AG10803 (cell line): ENCODE measurements around the gene OBSCN.

ENCODE experiments used
- DNase-seq: peaks from one replicate; pipeline ENCODE4 v3.0.0; 2010; ENCODE audit warnings: low read depth
- H3K4me3 ChIP-seq: 2 replicates; pipeline ENCODE4 v1.5.1; 2011; ENCODE audit warnings: mild to moderate bottlenecking, low read length, control low read depth
- TF ChIP-seq, protein P1 (sequence below): conservative IDR thresholded peaks from 2 replicates; pipeline ENCODE4 v1.5.1; 2011; ENCODE audit warnings: mild to moderate bottlenecking, low read length, control low read depth, inconsistent platforms

Gene OBSCN

DNA sequence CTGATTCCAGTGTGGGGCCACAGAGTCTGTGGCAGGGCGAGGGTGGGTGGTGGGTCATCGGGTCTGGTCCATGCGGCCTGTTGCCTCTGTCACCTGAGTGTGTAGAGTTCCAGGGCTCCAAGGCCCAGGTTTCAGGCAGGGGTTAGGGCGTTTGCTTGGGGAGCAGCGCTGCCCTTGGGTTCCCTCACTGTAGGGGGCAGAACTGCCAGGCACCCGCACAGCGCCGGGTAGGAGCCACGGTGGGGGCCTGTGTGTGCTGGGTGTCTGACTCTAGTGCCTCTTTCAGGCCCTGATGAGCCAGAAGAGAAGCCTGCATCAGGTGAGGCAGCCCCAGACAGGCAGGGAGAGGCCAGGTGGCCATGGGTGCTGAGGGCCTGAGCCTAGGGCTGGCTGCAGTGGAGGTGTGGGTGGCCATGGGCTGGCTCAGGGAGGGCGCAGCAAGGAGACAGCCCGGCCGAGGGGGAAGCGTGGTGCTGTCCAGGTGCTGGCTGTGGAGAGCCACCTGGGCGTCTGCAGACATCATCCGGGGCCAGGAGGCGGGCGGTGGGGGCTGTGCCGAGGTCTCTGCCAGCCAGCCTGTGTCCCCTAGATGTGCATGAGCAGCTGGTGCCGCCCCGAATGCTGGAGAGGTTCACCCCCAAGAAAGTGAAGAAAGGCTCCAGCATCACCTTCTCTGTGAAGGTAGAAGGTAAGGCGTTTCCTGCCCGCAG, 126.5 kb downstream of the OBSCN start:
- TF ChIP-seq, protein P1, sequence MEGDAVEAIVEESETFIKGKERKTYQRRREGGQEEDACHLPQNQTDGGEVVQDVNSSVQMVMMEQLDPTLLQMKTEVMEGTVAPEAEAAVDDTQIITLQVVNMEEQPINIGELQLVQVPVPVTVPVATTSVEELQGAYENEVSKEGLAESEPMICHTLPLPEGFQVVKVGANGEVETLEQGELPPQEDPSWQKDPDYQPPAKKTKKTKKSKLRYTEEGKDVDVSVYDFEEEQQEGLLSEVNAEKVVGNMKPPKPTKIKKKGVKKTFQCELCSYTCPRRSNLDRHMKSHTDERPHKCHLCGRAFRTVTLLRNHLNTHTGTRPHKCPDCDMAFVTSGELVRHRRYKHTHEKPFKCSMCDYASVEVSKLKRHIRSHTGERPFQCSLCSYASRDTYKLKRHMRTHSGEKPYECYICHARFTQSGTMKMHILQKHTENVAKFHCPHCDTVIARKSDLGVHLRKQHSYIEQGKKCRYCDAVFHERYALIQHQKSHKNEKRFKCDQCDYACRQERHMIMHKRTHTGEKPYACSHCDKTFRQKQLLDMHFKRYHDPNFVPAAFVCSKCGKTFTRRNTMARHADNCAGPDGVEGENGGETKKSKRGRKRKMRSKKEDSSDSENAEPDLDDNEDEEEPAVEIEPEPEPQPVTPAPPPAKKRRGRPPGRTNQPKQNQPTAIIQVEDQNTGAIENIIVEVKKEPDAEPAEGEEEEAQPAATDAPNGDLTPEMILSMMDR, result no peak
- no peak for DNase-seq
- H3K4me3 ChIP-seq, result no peak overlapping the region

DNA sequence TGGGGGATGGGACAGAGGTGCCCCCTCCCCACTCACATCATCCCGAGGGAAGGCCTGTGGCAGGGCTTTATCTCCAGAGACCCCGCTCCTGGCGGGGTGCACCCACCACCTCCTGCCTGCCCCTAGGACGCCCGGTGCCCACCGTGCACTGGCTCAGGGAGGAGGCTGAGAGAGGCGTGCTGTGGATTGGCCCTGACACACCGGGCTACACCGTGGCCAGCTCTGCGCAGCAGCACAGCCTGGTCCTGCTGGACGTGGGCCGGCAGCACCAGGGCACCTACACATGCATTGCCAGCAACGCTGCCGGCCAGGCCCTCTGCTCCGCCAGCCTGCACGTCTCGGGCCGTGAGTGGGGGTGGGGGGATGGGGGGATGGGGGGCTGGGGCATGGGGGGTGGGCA, 127.1 kb downstream of the OBSCN start:
- no peak for DNase-seq
- no peak overlapping the region for H3K4me3 ChIP-seq
- TF ChIP-seq, protein P1, result no peak

DNA sequence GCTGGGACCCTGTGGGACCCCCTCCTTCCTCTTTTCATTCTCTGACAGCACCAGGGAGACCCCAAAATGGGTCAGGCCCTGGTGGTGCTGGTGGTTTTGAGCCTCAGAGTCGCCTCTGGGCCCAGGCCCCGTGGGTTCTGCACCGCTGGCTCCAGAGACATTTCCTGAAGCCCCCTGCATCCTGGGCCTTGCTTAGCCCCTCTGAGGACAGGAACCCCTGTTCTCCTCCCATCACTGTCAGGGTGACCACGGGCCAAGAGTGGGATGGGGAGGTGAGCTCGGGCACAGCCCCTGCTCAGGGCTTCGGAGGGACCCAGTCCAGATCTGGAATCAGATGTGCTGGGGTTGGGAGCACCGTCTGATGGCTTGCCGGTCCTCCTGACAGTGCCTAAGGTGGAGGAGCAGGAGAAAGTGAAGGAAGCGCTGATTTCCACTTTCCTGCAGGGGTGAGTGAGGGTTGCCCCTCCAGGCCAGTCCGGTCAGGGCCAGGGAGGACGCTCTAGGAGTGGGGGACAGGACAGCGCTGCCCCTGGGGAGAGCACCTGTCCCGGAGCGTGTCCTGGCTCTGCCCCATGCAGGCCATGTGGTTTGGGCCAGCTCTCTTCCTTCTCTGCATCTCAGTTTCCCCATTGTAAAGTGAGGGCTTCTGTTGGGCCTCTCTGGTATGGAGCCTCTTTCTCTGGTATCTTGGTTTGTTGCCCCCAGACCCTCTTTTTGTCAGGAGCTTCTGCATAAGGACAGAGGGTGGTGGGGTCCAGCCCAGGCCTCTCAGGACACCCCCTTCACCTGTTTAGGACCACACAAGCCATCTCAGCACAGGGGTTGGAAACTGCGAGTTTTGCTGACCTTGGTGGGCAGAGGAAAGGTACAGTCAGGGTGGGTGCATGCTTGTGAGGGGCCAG, 127.8 kb downstream of the OBSCN start:
- no peak for DNase-seq
- H3K4me3 ChIP-seq, result no peak overlapping the region
- TF ChIP-seq, protein P1, result no peak

- DNase-seq, result no peak
- TF ChIP-seq, protein P1, result no peak
- H3K4me3 ChIP-seq, result no peak overlapping the region
Measured at GRCh38 chr1:228336308-228337030, 128.6 kb downstream of the OBSCN start.

- TF ChIP-seq, protein P1, result no peak
- DNase-seq, result no peak
- H3K4me3 ChIP-seq, result no peak overlapping the region
Measured at GRCh38 chr1:228337031-228337564, 129.3 kb downstream of the OBSCN start.

GRCh38 chr1:228337711-228338520, 130.1 kb downstream of the OBSCN start:
- H3K4me3 ChIP-seq, result no peak overlapping the region
- no peak for DNase-seq
- TF ChIP-seq, protein P1, result no peak
